ENCODE results near the gene SPINT4. TPM values are rescaled to one million over a fixed set of nuclear protein-coding genes. Genes with fewer than 3 reads are reported as not detected.
"Not testable (repeated sequence)": the region's sequence is repeated elsewhere in the genome, so short reads cannot be mapped to it uniquely, and the experiment has no call there.

The SPINT4 gene
- total RNA-seq, 1 experiment from 2014 or later = not detected

- Mint-ChIP-seq H3K27ac (ENCODE audit: unreplicated experiment) (no peak overlapping the region), H3K4me1 (ENCODE audit: low read depth, unreplicated experiment) (no peaks in the 10 kb centered on the region), H3K27me3 (ENCODE audit: unreplicated experiment) (peaks cover 46% of the 10 kb centered on the region), H3K9me3 (ENCODE audit: low read depth, unreplicated experiment) (peaks cover 3% of the 10 kb centered on the region), H3K4me3 (ENCODE audit: low read depth, unreplicated experiment) (no peak overlapping the region), H3K36me3 (ENCODE audit: insufficient read depth, unreplicated experiment) (no peaks in the 10 kb centered on the region)
- no peak for DNase-seq
- BruUV-seq (replicated peaks) = no TSS peak
- no peak for TF ChIP-seq CTCF (IDR thresholded peaks at IDR 0.05; ENCODE audit: unreplicated experiment)
- intact Hi-C loops (cut with micrococcal nuclease; ENCODE audit: unreplicated experiment) = no loop called here
- CTCF ChIA-PET = no interaction called here
Observed at GRCh38 chr20:45695496-45695895, 26.7 kb upstream of the SPINT4 start.

GRCh38 chr20:45701104-45701503 is 21.0 kb upstream of the SPINT4 start:
- Mint-ChIP-seq H3K4me3 (ENCODE audit: low read depth, unreplicated experiment) (no peak overlapping the region), H3K4me1 (ENCODE audit: low read depth, unreplicated experiment) (peaks cover 5% of the 10 kb centered on the region), H3K36me3 (ENCODE audit: insufficient read depth, unreplicated experiment) (no peaks in the 10 kb centered on the region), H3K27ac (ENCODE audit: unreplicated experiment) (no peak overlapping the region), H3K9me3 (ENCODE audit: low read depth, unreplicated experiment) (no peaks in the 10 kb centered on the region), H3K27me3 (ENCODE audit: unreplicated experiment) (peaks cover 63% of the 10 kb centered on the region)
- TF ChIP-seq CTCF (IDR thresholded peaks at IDR 0.05; ENCODE audit: unreplicated experiment) = no peak
- CTCF ChIA-PET = no interaction called here
- DNase-seq = no peak
- intact Hi-C loops (cut with micrococcal nuclease; ENCODE audit: unreplicated experiment) = no loop called here
- BruUV-seq (replicated peaks) = no TSS peak

- no peak within 1 kb of the TSS for H3K27ac Mint-ChIP-seq (ENCODE audit: unreplicated experiment)
- TF ChIP-seq CTCF (IDR thresholded peaks at IDR 0.05; ENCODE audit: unreplicated experiment) = no peak
- no peaks in the 10 kb centered on the region for H3K9me3 Mint-ChIP-seq (ENCODE audit: low read depth, unreplicated experiment)
- CTCF ChIA-PET = interaction anchor here (0.8 kb wide), 1 partner anchor 18 kb away, joined by 3 read pairs; no protein-coding TSS in a partner anchor
- no TSS peak for BruUV-seq (replicated peaks)
- no peak within 1 kb of the TSS for H3K4me3 Mint-ChIP-seq (ENCODE audit: low read depth, unreplicated experiment)
- no peak for DNase-seq
- H3K4me1 Mint-ChIP-seq (ENCODE audit: low read depth, unreplicated experiment) = peaks cover 5% of the 10 kb centered on the region
- intact Hi-C loops (cut with micrococcal nuclease; ENCODE audit: unreplicated experiment) = no loop called here
- no peaks in the 10 kb centered on the region for H3K36me3 Mint-ChIP-seq (ENCODE audit: insufficient read depth, unreplicated experiment)
- H3K27me3 Mint-ChIP-seq (ENCODE audit: unreplicated experiment) = peaks cover 69% of the 10 kb centered on the region
Observed at GRCh38 chr20:45701873-45702272, 20.3 kb upstream of the SPINT4 start, which contains the start of gene WFDC13. WFDC13 (plus strand) TSS chr20:45702038; CDS start chr20:45702124, 86 bp downstream.

- peaks cover 5% of the 10 kb centered on the region for H3K4me1 Mint-ChIP-seq (ENCODE audit: low read depth, unreplicated experiment)
Observed at GRCh38 chr20:45704969-45705637, 17.0 kb upstream of the SPINT4 start, which contains the start of gene WFDC10B. WFDC10B (minus strand) TSS chr20:45705019; CDS start chr20:45685992, 19,027 bp downstream.

GRCh38 chr20:45716141-45716688 is 5.9 kb upstream of the SPINT4 start:
- H3K27ac Mint-ChIP-seq (ENCODE audit: unreplicated experiment); H3K9me3 Mint-ChIP-seq (ENCODE audit: low read depth, unreplicated experiment); H3K36me3 Mint-ChIP-seq (ENCODE audit: insufficient read depth, unreplicated experiment); DNase-seq; intact Hi-C loops (cut with micrococcal nuclease; ENCODE audit: unreplicated experiment); H3K4me3 Mint-ChIP-seq (ENCODE audit: low read depth, unreplicated experiment); BruUV-seq (replicated peaks); CTCF ChIA-PET; H3K4me1 Mint-ChIP-seq (ENCODE audit: low read depth, unreplicated experiment): not testable (repeated sequence)
- peaks cover 80% of the 10 kb centered on the region for H3K27me3 Mint-ChIP-seq (ENCODE audit: unreplicated experiment)

More at GRCh38 chr20:45704969-45705637, 17.0 kb upstream of the SPINT4 start, which contains the start of gene WFDC10B:
- intact Hi-C loops (cut with micrococcal nuclease; ENCODE audit: unreplicated experiment) = no loop called here
- CTCF ChIA-PET = no interaction called here
- TF ChIP-seq CTCF (IDR thresholded peaks at IDR 0.05; ENCODE audit: unreplicated experiment) = no peak
- BruUV-seq (replicated peaks) = no TSS peak
- Mint-ChIP-seq H3K27ac (ENCODE audit: unreplicated experiment) (no peak within 1 kb of the TSS), H3K4me3 (ENCODE audit: low read depth, unreplicated experiment) (no peak within 1 kb of the TSS), H3K36me3 (ENCODE audit: insufficient read depth, unreplicated experiment) (no peaks in the 10 kb centered on the region), H3K9me3 (ENCODE audit: low read depth, unreplicated experiment) (no peaks in the 10 kb centered on the region), H3K27me3 (ENCODE audit: unreplicated experiment) (peaks cover 81% of the 10 kb centered on the region)
- DNase-seq = no peak
